GM10847 (cell line): Measurements from ENCODE around the gene SLC10A4.

Experiments used
- POLR2A ChIP-seq: IDR thresholded peaks from 2 replicates; pipeline ENCODE4 v1.6.1; 2011; ENCODE audit not compliant: insufficient read length; ENCODE audit errors: extremely low read depth

Gene SLC10A4

GRCh38 chr4:48509543-48509942 is 26.4 kb downstream of the SLC10A4 start:
- no peak for TF ChIP-seq POLR2A

GRCh38 chr4:48518143-48518542 is 35.0 kb downstream of the SLC10A4 start:
- no peak for TF ChIP-seq POLR2A

- TF ChIP-seq POLR2A = no peak
Observed at GRCh38 chr4:48526406-48526805, 43.3 kb downstream of the SLC10A4 start.

GRCh38 chr4:48538358-48538757 is 55.2 kb downstream of the SLC10A4 start:
- TF ChIP-seq POLR2A = no peak
